NCI-H446 treated with DMSO at 0.1 percent for 48 hours (cell line): ENCODE results near the gene KNSTRN.

Experiments used
- DNase-seq: peaks from one replicate; lab custom pipeline; 2025; lab: John Stamatoyannopoulos, UW

Gene KNSTRN, protein sequence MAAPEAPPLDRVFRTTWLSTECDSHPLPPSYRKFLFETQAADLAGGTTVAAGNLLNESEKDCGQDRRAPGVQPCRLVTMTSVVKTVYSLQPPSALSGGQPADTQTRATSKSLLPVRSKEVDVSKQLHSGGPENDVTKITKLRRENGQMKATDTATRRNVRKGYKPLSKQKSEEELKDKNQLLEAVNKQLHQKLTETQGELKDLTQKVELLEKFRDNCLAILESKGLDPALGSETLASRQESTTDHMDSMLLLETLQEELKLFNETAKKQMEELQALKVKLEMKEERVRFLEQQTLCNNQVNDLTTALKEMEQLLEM

GRCh38 chr15:40382580-40383456, at the start of gene KNSTRN:
Gene KNSTRN, plus strand, starts transcription at chr15:40382721. Its CDS starts 115 bp downstream, at chr15:40382836.
- peak; percentile 85 for DNase-seq

DNA sequence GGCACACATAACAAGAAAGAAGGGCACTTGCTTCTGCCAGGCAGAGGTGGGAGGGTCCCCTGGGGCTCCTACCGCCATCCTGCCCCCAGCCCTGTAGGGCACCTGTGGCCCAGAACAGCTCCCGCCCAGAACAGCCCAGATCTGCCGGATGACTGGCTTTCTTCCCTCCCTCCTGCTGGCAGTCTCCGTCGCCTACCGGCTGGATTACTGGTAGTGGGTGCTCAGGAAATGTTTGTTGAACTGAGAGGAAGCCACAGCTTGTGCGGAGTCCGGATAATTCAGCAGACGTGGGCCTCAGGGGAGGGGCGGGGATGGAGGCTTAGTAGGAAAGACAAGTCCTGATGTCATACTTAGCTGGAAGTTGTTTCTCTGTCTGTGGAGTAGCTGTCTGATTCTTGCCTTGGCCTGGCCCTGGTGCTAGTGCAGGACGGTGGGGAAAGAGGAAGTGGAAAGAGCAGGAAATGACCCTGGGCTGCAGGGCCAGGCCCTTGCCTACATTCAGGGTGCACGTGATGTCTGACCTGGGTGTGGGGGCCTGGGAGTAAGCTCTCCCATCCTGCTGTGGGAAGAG, 48.5 kb upstream of the KNSTRN start:
- no peak for DNase-seq

- DNase-seq, result no peak
These were observed 48.0 kb upstream of the KNSTRN start for GRCh38 chr15:40334541-40334940.

DNA sequence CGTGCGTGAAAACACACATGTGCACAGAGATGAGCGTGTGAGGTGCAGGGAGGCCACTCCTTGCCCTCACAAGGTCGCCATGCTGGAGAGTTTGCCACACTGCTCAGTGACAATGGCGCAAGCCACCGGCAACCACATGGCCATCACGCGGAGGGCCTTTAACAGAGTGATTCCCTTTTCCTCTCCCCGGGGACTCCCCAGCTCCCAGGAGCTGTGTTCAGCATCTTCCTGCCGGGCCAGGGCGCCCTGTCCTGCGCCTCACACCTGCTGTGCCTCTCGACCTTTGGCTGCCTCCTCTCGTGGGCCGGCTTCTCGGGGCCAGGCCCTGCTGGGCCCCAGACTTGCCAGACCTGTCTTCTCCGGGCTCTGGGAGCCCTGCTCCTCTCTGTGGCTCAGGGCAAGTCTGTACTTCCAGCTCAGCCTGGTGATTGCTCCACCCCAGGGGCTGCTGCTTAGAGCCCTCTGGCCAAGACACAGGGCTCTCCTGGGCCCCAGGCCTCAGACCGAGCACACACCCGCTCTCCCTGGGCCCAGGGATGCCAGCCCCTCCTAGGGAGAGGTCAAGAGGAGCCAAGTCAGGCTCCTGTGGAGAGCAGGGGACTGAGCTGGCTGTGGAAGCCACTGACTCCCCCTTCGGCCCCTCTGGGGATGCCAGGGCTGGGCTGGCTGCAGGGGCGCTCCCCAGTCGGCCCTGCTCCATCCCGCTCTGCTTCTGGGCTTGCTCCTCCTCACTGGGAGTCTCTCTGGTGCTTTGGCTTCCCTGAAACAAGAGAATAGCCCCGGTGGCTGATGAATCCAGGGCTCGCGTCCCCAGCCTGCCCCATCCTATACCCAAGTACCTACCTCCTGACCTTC, 47.4 kb upstream of the KNSTRN start:
- no peak for DNase-seq

- DNase-seq, result peak; percentile 59
These were observed 46.4 kb upstream of the KNSTRN start for GRCh38 chr15:40335938-40336743.

DNA sequence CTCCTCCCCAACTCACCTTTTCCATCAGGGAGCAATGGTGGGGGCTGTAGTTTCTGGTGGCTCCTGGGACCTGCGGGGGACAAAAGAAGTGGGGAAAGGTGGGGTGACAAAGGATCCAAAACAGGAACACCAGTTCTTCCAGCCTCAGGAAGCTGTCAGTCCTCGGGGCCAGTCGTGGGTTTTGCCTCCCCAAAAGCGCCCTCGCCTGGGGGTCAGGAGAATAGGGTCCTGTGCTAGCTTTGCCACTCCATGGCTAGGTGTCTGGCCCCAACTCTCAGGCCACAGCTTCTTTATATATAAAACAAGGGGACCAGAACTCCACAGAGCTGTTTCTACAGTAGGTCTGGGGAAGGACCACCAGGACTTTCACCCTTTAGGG, 45.8 kb upstream of the KNSTRN start:
- DNase-seq, result no peak

DNA sequence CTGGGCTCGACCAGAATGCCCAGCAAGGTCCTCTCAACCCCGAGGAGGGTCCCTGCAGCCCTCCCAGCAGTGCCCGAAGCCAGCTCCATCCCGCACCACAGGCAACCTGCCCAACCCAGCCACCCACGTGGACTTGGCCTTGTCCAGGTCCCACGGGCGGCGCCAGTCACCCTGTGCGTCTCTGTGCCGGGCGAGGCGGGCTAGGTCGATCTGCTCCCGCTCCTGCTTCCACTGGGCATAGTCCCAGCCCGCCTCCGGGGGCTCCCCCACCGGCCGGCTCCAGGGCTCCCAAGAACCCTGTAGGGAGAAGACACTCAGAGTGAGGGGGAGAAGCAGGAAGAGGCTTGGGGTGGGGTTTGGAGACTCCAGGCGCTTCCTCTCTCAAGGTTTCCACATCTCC, 44.9 kb upstream of the KNSTRN start:
- no peak for DNase-seq

DNA sequence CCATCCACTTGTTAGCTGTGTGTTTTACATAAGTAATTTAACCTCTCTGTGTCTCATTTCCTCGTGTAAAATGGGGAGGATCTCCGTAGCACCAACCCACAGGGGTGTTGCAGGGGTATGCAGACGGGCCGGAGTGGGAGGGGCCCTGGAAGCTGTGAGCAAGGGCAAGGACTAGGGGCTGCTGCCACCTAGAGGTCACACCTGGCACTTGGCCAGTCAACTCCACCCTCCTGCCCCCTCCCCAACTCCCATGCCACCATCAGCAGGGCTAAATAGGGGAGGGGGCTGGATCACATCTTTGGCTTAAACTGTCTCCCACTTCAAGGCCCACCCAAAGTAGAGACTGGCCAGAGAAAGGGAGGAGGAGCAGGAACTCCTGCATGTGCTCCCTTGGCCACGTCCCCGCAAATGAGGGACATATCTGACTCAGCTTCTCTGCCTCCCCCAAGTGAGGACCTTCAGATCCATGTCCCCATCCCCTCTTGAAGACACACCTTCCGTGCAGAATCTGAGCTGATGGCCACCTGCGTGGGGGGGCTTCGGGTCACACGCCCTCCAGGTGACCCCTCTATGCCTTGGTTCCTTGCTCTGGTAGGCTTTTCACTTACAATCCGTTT, 44.4 kb upstream of the KNSTRN start:
- DNase-seq, result no peak

GRCh38 chr15:40338921-40339620, 43.5 kb upstream of the KNSTRN start:
- no peak for DNase-seq

GRCh38 chr15:40339621-40339945, 42.9 kb upstream of the KNSTRN start:
- DNase-seq, result no peak

DNA sequence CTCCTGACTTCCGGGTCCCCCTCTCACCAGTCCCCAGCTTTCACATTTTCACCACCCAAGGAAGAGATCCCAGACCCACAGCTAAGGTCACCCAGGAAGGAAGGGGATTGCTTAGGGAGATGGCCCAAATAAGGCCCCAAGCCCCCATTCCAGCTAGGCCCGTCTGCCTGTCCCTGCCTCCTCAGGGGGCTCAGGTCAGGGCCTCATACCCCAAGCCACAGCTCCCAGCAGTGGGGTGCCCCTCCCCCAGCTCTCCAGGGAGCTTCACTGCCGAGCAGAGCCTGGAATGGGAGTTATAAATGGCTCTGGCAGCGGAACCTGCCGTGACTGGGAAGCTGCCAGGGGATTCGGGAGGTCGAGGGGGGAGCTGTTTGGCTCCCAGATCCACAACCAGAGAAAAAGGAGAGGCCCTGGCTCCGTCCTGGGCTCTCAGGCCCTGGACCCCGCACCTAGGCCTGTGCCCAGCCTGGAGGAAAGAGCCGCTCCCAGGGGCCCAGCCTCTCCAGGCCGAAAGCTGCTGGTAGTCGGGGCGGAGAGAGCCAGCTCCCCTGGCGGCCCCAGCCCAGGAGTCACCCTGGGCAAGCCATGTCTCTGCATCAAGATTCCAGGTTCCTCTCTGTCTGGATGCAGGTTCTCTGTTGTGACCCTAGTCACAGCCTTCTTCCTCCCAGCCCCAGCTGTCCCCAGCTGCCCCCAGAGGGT, 42.3 kb upstream of the KNSTRN start:
- DNase-seq, result peak; percentile 25

DNA sequence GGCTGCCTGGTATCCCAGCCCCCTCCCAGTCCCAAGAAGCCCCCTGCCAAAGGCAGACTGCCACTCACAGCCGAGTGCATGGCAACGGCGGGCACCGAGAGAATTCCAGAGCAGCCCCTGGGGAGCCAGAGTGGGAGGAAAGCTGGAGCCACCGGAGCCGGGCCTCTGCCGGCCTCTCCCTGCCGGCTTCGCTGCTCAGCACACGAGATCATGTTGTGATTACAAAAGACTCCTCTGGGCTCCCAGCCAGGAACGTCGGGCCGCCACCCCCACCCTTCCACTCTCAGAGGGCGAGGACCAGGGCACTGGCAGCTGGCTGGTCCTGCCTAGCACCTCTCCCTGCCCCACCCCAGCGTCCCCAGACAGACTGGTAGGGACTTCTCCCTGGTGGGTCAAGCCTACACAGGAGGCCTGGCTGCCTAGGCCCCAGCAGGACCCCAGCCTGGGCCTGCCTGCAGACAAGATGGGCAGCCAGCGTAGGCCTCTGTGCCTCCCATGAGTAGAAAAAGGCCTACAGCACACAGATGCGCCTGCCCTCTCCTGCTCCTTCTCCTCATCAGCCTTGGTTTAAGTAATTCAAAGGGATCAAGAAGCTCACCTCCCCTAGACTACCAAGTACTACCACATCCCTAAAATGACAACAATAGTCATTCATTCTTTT, 41.7 kb upstream of the KNSTRN start, which contains the start of gene CCDC9B:
Gene CCDC9B, minus strand, starts transcription at position 200 of the 661 bp plus-strand sequence. Its CDS starts 120 bp downstream, at position 80.
- DNase-seq, result peak; percentile 58

DNA sequence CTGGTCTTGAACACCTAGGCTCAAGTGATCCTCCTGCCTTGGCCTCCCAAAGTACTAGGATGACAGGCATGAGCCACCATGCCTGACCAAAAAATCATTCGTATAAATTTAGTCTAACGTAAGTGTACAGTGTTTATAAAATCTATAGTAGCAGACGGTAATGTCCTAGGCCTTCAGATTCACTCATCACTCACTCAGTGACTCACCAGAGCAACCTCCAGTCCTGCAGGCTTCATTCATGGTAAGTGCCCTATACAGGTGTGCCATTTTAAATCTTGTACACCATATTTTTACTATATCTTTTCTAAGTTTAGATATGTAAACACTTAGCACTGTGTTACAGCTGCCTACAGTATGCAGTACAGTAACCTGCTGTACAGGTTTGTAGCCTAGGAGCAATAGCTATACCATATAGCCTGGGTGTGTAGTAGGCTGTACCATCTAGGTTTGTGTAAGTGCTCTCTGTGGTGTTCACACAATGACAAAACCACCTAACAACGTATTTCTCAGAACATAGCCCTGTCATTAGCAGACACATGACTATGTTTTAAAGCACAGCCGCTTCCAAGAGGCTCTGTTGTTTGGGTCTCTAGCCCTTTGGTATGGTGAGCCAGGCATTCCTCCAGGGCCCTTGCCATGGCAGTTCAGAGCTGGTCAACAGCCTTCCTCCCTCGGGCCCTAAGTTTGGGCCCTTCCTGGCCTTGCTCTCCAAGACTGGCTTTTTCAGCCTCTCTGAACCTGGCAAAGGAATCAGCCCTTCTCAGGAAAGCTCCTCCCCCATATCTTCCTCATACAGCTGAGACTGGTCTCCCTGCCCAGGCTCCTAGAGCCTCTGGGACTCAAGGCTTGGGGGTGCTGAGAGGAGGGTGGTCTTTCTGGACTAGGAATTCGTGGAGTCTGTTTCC, 39.9 kb upstream of the KNSTRN start:
- no peak for DNase-seq

DNA sequence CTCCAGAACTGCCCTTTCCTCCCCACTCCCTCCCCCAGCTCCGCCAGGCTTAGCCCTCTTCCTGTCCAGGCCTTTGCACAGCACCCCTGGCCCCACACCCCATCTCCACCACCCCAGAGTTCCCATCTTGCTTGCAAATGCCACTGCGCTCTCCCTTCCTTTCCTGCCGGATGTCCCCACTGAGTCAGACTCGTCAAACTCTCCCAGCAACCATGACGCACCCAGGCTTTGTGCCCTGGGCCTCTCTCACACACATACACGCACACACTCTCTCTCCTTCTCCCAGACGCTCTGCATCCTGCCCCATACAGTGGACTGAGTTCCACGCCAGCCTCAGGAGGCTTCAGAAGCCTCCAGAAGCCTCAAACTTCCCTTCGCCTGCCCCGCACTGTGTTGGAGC, 39.0 kb upstream of the KNSTRN start:
- no peak for DNase-seq

DNA sequence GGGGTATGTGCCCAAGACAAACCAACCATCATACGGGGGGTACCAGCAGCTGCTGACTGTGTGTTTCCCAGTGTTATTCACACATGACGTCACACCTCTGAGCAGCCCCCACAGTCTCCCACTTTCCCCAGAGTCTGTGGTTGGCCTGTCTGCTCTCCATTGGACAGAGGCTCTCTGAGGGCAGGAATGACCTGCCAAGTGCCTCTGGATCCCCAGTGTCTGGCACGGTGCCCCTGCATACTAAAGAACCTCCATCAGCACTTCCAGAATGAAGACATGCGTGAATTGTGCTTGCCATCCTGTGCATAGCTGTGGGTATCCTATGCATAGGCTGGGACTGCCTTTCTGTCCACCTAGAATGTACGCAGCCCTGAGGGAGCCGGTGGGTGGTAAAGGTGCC, 38.3 kb upstream of the KNSTRN start:
- no peak for DNase-seq

DNA sequence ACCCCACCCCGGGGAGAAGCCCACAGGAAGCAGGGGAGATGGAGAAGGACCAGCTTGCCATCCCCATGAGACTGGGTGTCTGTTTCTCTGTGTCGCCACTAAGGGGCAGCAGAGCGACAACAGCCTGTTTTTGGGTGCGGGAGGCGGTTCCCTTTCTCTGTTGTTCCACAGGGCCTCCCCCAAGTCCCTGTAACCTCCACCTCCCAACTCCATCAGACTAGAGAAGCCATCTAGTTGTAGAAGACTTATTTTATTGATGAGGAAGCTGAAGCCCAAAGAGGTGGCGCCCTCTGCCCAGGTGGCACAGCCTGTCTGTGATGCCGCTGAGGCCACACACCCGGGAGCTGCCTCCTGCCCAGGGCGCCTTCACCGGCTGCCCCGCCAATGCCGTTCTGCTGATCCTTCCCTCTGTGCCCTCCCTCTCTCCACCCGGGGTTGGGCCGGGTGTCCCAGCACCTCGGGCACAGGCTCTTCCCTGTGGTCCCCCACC, 37.8 kb upstream of the KNSTRN start:
- DNase-seq, result peak; percentile 66

DNA sequence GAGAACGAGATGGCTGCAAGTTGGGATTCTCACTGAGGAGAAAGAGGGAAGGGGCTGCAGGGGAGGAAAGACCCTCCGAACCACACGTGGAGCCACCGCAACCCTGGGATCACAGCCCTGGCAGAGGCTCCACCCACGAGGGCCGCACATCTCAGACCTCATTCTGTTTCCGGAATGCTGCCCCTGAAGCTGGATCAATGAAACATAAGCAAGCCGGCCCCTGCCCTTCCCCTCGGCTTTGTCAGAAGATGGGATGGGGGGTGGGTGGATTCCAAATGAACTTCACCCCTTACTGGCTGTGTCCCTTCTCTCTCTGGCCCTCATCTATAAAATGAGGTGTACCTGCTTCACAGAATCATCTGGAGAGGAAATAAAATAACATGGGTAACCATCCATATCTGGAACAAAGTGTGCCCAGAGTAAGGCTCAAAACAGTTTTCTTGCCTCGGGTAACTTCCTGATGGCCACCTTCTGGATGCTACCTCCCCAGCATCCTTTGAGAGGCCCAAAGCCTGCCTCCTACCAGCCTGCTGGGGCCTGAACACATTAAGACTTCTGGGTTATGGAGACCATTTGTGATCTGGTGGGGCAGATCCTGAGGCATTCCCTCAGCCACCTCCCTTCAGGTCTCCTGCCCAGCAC, 37.2 kb upstream of the KNSTRN start:
- no peak for DNase-seq
